ENCODE data around the gene NT5DC3.

Gene NT5DC3

GRCh38 chr12:103794309-103795213 lies 46.5 kb downstream of the NT5DC3 start:
- Histone ChIP-seq H3K36me3 (ENCODE audit: control insufficient read depth, insufficient read depth, low read length) (peaks cover 61% of the 10 kb centered on the region), H3K9me3 (ENCODE audit: control insufficient read depth, insufficient read depth, low read depth, low read length) (no peaks in the 10 kb centered on the region), H3K4me1 (ENCODE audit: control insufficient read depth, insufficient read depth, low read length) (peaks cover under 1% of the 10 kb centered on the region; the same call in 1 of the 2 replicates), H3K4me3 (ENCODE audit: low read depth, low read length) (no peak overlapping the region), H3K27ac (ENCODE audit: low read depth, low read length) (no peak overlapping the region), H3K9ac (ENCODE audit: low read length) (no peak overlapping the region), H3K27me3 (ENCODE audit: control insufficient read depth, insufficient read depth, low read length) (no peaks in the 10 kb centered on the region)

GRCh38 chr12:103793512-103794045 lies 47.5 kb downstream of the NT5DC3 start:
- Histone ChIP-seq H3K4me1 (ENCODE audit: control insufficient read depth, insufficient read depth, low read length) (no peaks in the 10 kb centered on the region), H3K9ac (ENCODE audit: low read length) (no peak overlapping the region), H3K9me3 (ENCODE audit: control insufficient read depth, insufficient read depth, low read depth, low read length) (no peaks in the 10 kb centered on the region), H3K4me3 (ENCODE audit: low read depth, low read length) (no peak overlapping the region), H3K27ac (ENCODE audit: low read depth, low read length) (no peak overlapping the region), H3K27me3 (ENCODE audit: control insufficient read depth, insufficient read depth, low read length) (no peaks in the 10 kb centered on the region), H3K36me3 (ENCODE audit: control insufficient read depth, insufficient read depth, low read length) (peaks cover 55% of the 10 kb centered on the region)

GRCh38 chr12:103793046-103793445 lies 48.0 kb downstream of the NT5DC3 start:
- H3K27ac ChIP-seq (ENCODE audit: low read depth, low read length), result no peak overlapping the region
- H3K27me3 ChIP-seq (ENCODE audit: control insufficient read depth, insufficient read depth, low read length), result no peaks in the 10 kb centered on the region
- H3K9me3 ChIP-seq (ENCODE audit: control insufficient read depth, insufficient read depth, low read depth, low read length), result no peaks in the 10 kb centered on the region
- H3K9ac ChIP-seq (ENCODE audit: low read length), result no peak overlapping the region
- no peaks in the 10 kb centered on the region for H3K4me1 ChIP-seq (ENCODE audit: control insufficient read depth, insufficient read depth, low read length)
- H3K4me3 ChIP-seq (ENCODE audit: low read depth, low read length), result no peak overlapping the region
- H3K36me3 ChIP-seq (ENCODE audit: control insufficient read depth, insufficient read depth, low read length), result peaks cover 49% of the 10 kb centered on the region

- no peaks in the 10 kb centered on the region for H3K27me3 ChIP-seq (ENCODE audit: control insufficient read depth, insufficient read depth, low read length)
Measured at GRCh38 chr12:103791350-103791920, 49.6 kb downstream of the NT5DC3 start.

GRCh38 chr12:103786201-103786600 lies 54.8 kb downstream of the NT5DC3 start:
- Histone ChIP-seq H3K27ac (ENCODE audit: low read depth, low read length) (no peak overlapping the region), H3K9me3 (ENCODE audit: control insufficient read depth, insufficient read depth, low read depth, low read length) (no peaks in the 10 kb centered on the region), H3K27me3 (ENCODE audit: control insufficient read depth, insufficient read depth, low read length) (no peaks in the 10 kb centered on the region), H3K4me3 (ENCODE audit: low read depth, low read length) (no peak overlapping the region), H3K36me3 (ENCODE audit: control insufficient read depth, insufficient read depth, low read length) (peaks cover 30% of the 10 kb centered on the region), H3K9ac (ENCODE audit: low read length) (no peak overlapping the region), H3K4me1 (ENCODE audit: control insufficient read depth, insufficient read depth, low read length) (no peaks in the 10 kb centered on the region)

More at GRCh38 chr12:103791350-103791920, 49.6 kb downstream of the NT5DC3 start:
- H3K4me3 ChIP-seq (ENCODE audit: low read depth, low read length), result no peak overlapping the region
- H3K9me3 ChIP-seq (ENCODE audit: control insufficient read depth, insufficient read depth, low read depth, low read length), result no peaks in the 10 kb centered on the region
- peaks cover 41% of the 10 kb centered on the region for H3K36me3 ChIP-seq (ENCODE audit: control insufficient read depth, insufficient read depth, low read length)
- no peak overlapping the region for H3K27ac ChIP-seq (ENCODE audit: low read depth, low read length)
- H3K9ac ChIP-seq (ENCODE audit: low read length), result no peak overlapping the region
- no peaks in the 10 kb centered on the region for H3K4me1 ChIP-seq (ENCODE audit: control insufficient read depth, insufficient read depth, low read length)

GRCh38 chr12:103785243-103786031 lies 55.6 kb downstream of the NT5DC3 start:
- H3K4me3 ChIP-seq (ENCODE audit: low read depth, low read length), result no peak overlapping the region
- no peaks in the 10 kb centered on the region for H3K27me3 ChIP-seq (ENCODE audit: control insufficient read depth, insufficient read depth, low read length)
- no peaks in the 10 kb centered on the region for H3K9me3 ChIP-seq (ENCODE audit: control insufficient read depth, insufficient read depth, low read depth, low read length)
- H3K27ac ChIP-seq (ENCODE audit: low read depth, low read length), result no peak overlapping the region
- no peak overlapping the region for H3K9ac ChIP-seq (ENCODE audit: low read length)
- peaks cover 30% of the 10 kb centered on the region for H3K36me3 ChIP-seq (ENCODE audit: control insufficient read depth, insufficient read depth, low read length)
- no peaks in the 10 kb centered on the region for H3K4me1 ChIP-seq (ENCODE audit: control insufficient read depth, insufficient read depth, low read length)

GRCh38 chr12:103783744-103784664 lies 57.0 kb downstream of the NT5DC3 start:
- Histone ChIP-seq H3K27me3 (ENCODE audit: control insufficient read depth, insufficient read depth, low read length) (no peaks in the 10 kb centered on the region), H3K4me1 (ENCODE audit: control insufficient read depth, insufficient read depth, low read length) (peaks cover 5% of the 10 kb centered on the region; the same call in 1 of the 2 replicates), H3K36me3 (ENCODE audit: control insufficient read depth, insufficient read depth, low read length) (peaks cover 41% of the 10 kb centered on the region), H3K4me3 (ENCODE audit: low read depth, low read length) (no peak overlapping the region), H3K9me3 (ENCODE audit: control insufficient read depth, insufficient read depth, low read depth, low read length) (no peaks in the 10 kb centered on the region), H3K9ac (ENCODE audit: low read length) (no peak overlapping the region), H3K27ac (ENCODE audit: low read depth, low read length) (no peak overlapping the region)

GRCh38 chr12:103782399-103782798 lies 58.6 kb downstream of the NT5DC3 start:
- Histone ChIP-seq H3K9ac (ENCODE audit: low read length) (no peak overlapping the region), H3K27ac (ENCODE audit: low read depth, low read length) (no peak overlapping the region), H3K9me3 (ENCODE audit: control insufficient read depth, insufficient read depth, low read depth, low read length) (no peaks in the 10 kb centered on the region), H3K36me3 (ENCODE audit: control insufficient read depth, insufficient read depth, low read length) (peaks cover 50% of the 10 kb centered on the region), H3K4me1 (ENCODE audit: control insufficient read depth, insufficient read depth, low read length) (peaks cover 5% of the 10 kb centered on the region; the same call in 1 of the 2 replicates), H3K27me3 (ENCODE audit: control insufficient read depth, insufficient read depth, low read length) (no peaks in the 10 kb centered on the region), H3K4me3 (ENCODE audit: low read depth, low read length) (no peak overlapping the region)

GRCh38 chr12:103780992-103781391 lies 60.0 kb downstream of the NT5DC3 start:
- Histone ChIP-seq H3K9me3 (ENCODE audit: control insufficient read depth, insufficient read depth, low read depth, low read length) (no peaks in the 10 kb centered on the region), H3K27me3 (ENCODE audit: control insufficient read depth, insufficient read depth, low read length) (no peaks in the 10 kb centered on the region), H3K4me1 (ENCODE audit: control insufficient read depth, insufficient read depth, low read length) (peaks cover 5% of the 10 kb centered on the region; the same call in 1 of the 2 replicates), H3K27ac (ENCODE audit: low read depth, low read length) (no peak overlapping the region), H3K9ac (ENCODE audit: low read length) (no peak overlapping the region), H3K36me3 (ENCODE audit: control insufficient read depth, insufficient read depth, low read length) (peaks cover 61% of the 10 kb centered on the region), H3K4me3 (ENCODE audit: low read depth, low read length) (no peak overlapping the region)

GRCh38 chr12:103780093-103780440 lies 61.0 kb downstream of the NT5DC3 start:
- Histone ChIP-seq H3K36me3 (ENCODE audit: control insufficient read depth, insufficient read depth, low read length) (peaks cover 66% of the 10 kb centered on the region), H3K27ac (ENCODE audit: low read depth, low read length) (no peak overlapping the region), H3K9ac (ENCODE audit: low read length) (no peak overlapping the region), H3K9me3 (ENCODE audit: control insufficient read depth, insufficient read depth, low read depth, low read length) (no peaks in the 10 kb centered on the region), H3K27me3 (ENCODE audit: control insufficient read depth, insufficient read depth, low read length) (no peaks in the 10 kb centered on the region), H3K4me1 (ENCODE audit: control insufficient read depth, insufficient read depth, low read length) (peaks cover 5% of the 10 kb centered on the region; the same call in 1 of the 2 replicates), H3K4me3 (ENCODE audit: low read depth, low read length) (no peak overlapping the region)

All from HUES6 (cell line).